Uterus (tissue), 2 donors: ENCODE results near the gene OLIG2.

ENCODE experiments used
- CTCF ChIP-seq, 4 experiments: fragments of 200-600 bp in 2 of 4; fragments of 450-650 bp in 2 of 4; sonication (generic) in 2 of 4; IDR thresholded peaks; one replicate each; pipeline ENCODE4 v1.5.1; 2016 to 2019; ENCODE audit warnings: antibody characterized with exemption in 4 of 4, mild to moderate bottlenecking in 2 of 4, moderate library complexity in 1 of 4
- POLR2A ChIP-seq, 2 donors: fragments of 450-650 bp; IDR thresholded peaks; one replicate each; pipeline ENCODE4 v1.6.1; 2016; ENCODE audit warnings: antibody characterized with exemption in 2 of 2, mild to moderate bottlenecking in 1 of 2, moderate library complexity in 1 of 2

DNA sequence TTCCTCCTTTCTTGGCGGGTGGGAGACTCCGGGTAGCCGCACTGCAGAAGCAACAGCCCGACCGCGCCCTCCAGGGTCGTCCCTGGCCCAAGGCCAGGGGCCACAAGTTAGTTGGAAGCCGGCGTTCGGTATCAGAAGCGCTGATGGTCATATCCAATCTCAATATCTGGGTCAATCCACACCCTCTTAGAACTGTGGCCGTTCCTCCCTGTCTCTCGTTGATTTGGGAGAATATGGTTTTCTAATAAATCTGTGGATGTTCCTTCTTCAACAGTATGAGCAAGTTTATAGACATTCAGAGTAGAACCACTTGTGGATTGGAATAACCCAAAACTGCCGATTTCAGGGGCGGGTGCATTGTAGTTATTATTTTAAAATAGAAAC is 2.5 kb downstream of the OLIG2 start:
- TF ChIP-seq CTCF (IDR thresholded peaks at IDR 0.05) (no peak), POLR2A (IDR thresholded peaks at IDR 0.05) (no peak)
